Stimulated activated CD8-positive, alpha-beta memory T cell treated with anti-CD3 and anti-CD28 coated beads, Interleukin-7, amount 100 ng/mL, for 48 hours (primary cell): ENCODE results near the gene SOX13.
"Not testable (repeated sequence)": the region's sequence is repeated elsewhere in the genome, so short reads cannot be mapped to it uniquely, and the experiment has no call there.

ENCODE experiments used
- DNase-seq, 2 donors: peaks; one replicate each; pipeline ENCODE4 v3.0.0-alpha.2; 2020; ENCODE audit warnings: low read depth in 1 of 2; ENCODE audit errors: extremely low read depth in 1 of 2

Gene SOX13

DNA sequence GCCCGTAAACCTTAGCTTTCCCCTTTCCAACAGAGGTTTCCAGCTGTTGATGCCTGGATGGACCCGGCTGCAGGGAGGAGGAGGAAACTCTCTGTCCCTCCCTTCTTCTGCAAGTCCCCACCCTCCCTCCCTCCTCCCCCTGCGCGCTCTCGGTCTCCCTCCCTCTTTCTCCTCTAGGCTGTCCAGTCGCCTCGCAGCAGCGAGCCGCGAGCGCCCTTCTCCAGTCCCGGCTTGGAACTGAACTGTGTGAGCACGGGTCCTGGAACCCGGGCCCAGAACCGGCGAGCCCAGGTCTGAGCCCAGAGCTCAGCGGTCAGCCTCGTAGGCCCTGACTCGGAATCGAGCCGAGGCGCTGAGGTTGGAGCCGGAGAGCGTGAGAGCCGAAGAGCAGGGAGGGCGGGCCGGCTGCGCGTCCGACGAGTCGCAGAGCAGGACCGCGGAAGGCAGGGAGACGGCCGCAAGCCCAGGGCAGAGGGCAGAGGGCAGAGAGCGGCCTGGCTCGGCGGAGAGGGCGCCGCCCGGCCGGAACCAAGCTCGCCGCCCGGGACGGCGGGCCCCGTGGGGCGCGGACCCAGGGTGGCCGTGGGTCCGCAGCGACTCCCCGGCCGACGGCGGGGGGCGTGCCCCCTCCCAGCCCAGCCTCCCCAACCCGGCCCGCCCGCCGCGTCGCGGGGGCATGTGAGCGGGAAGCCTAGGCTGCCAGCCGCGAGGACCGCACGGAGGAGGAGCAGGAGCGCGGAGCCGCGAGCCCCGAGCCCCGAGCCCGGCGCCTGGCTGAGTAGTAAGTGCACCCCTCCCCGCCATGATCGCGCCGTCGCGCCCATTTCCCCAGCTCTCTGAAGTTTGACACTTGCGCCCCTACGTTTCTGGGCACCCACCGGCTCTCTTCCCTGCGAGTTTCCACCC is at the start of gene SOX13:
SOX13 (plus strand) TSS at position 185 of the 906 bp plus-strand sequence. CDS start 39,801 bp downstream, outside the sequence.
- DNase-seq, result no peak

DNA sequence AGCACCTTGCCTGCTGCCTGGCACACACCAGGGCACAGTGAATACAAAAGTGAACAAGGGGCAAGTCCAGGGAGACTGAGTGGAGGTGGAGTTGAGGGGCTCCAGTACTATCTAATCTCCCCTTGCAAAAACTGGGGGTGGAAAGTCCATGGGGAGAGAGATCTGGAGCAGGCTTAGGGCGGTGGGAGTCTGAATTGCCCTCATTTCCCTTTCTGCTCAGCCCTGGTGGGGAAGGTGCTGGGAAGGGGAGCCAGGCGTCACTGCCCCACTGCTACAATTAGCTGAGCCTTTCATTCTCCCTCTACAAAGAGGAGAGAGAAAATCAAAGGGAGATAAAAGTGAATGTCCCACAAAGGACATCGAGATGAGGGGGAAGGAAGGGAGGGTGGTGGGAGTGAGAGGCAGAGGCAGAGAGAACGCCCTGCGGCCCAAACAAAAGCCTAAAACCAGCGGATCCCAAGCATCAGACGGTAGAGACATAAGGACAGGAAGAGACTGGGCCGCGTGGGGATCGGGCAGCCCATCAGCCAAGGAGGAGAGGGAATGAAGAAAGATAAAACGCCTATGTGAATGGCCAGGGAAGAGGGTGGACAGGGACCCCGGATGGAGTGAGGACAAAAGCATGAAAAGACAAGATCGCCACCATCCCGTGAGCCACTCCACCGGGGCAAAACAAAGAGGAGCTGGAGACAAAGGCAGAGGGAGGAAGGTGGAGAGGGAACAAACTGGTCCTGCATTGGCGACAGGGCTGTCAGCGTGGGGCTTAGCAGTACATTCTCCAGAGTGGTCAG is 46.8 kb upstream of the SOX13 start:
- no peak for DNase-seq

DNA sequence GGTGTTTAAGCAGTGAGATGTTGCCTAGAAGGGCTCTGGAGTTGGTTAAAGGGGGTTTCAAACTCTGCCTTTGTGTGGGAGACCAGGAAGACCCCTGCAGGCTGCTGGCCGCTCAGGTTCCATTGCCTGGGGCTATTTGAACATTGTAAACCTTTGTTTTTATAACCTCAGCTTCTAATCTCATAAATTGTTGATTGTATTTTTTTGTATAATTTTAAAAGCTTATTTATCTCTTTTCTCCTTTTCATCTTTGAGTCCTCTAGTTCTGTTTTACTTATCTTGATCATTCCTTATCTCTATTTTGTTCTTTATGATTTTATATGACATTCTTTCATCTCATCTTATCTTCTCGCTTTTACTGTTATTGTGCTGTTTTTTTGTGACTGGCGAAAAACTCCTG is 45.5 kb upstream of the SOX13 start:
- no peak for DNase-seq

- DNase-seq, result no peak
Measured at GRCh38 chr1:204029016-204029415, 43.9 kb upstream of the SOX13 start.

DNA sequence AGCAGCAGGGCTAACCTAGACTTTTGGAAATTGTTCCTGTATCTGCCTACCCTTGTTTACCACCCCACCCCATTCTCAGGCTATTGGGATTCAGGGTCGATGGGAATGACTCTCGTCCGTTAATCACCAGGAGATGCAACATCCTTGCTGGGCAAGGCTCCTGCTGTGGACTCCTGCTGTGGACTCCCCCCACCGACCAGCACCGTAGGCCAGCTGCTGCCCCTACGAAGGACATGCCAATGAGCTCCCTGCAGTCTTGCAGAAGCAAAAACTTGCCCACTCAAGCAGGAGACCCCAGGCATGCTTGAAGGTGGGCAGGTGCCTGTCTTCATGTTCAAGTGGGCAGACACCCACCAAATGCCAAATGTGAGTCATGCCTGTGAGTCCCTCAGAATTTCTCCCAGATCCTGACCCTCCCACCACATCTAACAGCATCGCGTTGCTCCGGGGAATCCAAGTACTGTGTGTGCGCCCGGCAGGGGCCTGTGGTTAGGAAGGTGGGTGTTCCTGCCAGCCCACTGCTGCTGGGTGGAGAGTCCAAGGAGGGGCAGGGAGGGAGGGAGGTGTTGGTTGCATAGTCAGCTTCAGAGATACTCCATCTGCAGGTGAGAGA is 41.7 kb upstream of the SOX13 start:
- DNase-seq, result no peak

GRCh38 chr1:204032642-204033235 is 40.2 kb upstream of the SOX13 start:
- no peak for DNase-seq

- DNase-seq, result no peak
Measured at GRCh38 chr1:204033306-204033705, 39.6 kb upstream of the SOX13 start.

DNA sequence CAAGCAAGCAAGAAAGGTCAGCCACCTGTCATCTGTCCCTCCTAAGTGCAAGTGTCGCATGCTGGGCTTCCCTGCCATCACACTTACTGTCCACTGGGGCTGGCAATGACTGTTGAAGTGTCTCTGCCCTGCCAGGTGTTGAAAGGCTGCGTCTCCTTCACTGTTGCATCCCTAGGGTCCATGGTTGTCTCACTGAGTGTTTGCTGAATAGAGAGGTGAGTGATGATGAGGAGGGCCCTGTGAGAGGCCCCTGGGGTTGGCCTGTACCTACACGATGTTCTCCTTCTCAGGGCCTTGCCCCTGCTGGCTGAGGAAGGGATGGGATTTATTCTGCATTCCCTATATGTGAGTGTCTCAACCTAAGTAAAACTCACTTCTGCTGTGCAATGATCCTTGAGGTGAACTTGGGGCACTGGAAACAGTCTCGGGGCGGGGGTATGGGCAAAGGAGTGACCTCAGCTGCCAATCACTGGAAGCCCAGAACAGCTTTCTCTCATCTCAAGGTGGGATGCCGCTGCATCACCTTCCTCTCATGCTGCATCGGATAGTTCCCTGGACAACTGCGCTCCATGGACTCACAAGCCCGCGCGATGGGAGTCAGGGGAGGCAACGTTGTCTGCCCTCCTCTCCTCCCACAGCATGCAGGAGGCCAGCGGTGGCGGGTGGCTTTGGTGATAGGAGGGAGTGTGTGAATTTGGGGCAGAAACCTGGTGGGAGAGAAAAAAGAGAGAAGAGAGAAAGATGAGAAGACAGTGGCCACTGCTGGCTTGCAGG is 35.8 kb upstream of the SOX13 start:
- no peak for DNase-seq

DNA sequence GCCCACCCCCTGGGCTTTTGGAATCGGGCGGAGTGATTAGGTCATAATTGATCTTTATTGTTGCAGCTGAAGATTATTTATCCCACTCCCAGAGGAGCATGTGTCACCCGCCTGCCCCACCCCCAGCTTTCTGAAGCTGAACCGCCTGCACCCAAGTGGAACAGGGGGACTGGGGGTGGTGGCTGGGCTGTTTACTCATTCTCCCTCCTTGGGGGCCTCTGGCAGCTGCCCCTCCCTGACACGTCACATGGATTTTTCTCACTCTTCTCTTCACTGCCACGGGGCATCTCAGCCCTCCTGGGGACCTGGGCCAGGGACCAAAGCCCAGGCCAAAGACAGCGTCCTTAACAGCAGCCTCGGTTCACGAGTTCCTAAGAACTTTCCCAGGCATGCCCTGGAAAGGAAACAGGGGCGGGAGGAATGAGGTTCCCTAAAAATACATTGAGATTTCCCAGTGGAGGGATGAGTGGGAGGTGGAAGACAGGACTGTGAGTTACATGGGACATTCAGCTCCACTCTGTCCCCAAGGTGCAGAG is 31.6 kb upstream of the SOX13 start:
- DNase-seq, result no peak

DNA sequence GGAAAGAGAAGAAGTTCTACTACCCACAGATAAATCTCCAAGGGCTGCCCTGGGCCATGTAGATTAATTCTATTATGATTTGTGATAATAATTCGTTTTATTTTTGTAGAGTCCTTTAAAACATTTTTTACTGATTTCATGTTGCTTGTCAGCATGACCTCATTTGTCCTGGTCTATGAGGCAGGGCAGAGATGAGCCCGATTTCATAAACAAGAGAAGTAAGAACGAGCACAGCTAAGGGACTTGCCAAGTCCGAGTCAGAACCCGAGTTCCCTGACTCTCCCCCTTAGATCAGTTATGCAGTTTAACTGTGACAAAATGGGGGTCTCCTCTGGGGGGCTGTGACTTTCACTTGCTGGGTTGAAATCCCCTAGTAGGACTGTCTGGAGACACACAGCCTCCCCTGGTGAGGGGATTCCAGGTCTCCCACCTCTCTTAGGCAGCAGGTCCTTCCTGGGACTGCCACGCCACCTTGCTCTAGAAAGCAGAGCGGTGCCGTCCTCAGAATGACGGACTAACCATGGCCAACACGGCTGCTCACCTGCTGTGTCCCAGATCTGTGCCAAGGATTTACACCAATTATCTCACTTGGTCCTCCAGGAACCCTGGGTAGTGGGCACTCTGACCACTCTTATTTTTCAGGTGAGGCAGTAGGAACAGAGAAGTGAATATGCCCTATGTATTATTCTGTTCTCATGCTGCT is 31.0 kb upstream of the SOX13 start:
- no peak for DNase-seq

DNA sequence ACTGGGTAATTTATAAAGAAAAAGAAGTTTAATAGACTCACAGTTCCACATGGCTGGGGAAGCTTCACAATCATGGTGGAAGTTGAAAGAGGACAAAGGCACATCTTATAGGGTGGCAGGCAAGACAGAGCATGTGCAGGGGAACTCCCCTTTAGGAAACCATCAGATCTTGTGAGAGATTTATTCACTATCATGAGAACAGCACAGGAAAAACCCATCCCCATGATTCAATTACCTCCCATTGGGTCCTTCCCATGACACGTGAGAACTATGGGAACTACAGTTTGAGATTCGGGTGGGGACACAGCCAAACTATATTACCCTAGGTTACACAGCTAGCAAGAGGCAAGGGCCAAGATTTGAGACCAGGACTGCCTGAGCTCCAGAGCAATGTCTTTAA is 30.4 kb upstream of the SOX13 start:
- no peak for DNase-seq

DNA sequence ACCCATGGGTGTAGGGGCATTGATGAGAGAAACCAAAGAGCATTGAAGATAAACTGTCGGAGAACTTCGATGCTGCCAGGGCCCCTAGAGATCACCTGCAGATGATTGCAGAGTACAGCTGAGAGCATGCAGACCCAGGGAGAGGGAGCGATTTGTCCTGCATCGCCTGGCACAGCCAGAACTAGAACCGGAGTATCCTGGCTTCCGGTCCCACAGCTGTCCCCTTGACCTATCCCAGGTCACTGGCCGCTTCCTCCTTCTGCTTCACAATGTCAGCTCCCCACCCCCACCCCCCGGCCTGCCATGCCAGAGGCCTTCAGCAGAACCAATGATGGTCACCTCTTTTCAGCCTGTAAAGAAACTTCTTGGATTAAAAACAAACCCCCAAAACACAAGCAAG is 29.2 kb upstream of the SOX13 start:
- DNase-seq, result no peak

DNA sequence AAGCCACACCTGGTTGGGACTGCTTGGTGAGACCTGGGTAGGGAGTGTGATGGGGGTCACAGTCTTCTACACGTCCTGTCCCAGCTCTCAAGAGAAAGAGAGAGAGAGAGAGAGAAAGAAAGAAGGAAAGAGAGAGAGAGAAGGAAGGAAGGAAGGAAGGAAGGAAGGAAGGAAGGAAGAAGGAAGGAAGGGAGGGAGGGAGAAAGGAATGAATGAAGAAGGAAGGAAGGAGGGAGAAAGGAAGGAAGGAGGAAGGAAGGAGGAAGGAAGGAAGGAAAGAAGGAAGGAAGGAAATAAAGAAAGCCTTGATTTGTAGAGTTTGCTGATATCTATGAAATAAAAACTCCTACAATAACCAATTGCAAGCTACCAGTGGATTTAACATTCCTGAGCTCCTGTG is 28.5 kb upstream of the SOX13 start:
- no peak for DNase-seq

DNA sequence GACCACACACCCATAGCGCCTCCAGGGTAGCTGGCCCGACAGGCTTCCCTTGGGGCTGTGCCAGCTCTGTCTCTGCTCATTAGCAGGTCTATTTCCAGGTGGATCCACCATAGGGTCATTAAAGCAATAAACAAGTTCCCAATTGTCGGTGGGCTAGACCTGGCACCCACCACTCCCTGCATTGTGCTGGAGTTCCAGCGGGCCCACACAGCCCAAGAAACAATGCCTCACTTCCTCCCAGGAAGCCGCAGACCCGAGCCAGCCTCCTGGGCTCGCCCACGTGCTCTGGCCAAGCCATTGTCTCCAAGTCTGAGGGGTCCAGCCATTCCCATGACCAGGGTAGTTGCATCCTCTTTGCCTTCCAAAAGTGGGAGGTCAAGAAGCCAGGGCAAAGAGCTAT is 27.5 kb upstream of the SOX13 start:
- DNase-seq, result no peak

- no peak for DNase-seq
Measured at GRCh38 chr1:204046346-204046745, 26.6 kb upstream of the SOX13 start.

GRCh38 chr1:204048796-204049195 is 24.1 kb upstream of the SOX13 start:
- not testable (repeated sequence) for DNase-seq

DNA sequence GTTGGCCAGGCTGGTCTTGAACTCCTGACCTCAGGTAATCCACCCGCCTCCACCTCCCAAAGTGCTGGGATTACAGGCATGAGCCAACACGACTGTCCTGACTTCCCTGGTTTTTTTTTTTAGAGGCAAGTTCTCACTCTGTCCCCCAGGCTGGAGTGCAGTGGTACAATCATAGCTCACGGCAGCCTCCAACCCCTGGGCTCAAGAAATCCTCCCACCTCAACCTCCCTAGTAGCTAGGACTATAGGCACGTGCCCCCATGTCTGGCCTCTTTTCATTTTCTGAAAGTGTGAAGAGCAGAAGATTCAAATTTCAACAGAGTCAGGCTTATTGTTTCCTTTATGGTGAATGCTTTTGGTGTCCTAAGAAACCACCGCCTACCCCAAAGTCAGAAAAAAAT is 21.7 kb upstream of the SOX13 start:
- no peak for DNase-seq

DNA sequence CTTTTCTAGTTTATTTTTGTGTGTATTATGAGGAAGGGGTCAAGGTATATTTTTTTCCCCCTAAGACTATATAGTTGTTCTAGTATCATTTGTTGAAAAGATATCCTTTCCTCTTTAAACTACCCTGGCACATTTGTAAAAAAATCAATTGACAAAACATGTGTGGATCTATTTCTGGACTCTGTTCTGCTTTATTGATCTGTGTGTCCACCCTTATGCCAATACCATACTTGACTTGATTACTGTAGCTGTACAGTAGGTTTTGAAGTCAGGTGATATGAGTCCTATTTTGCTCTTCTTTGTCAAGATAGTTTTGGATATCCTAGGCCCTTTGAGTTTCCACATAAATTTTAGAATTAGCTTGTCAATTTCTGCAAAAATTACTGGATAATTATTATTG is 21.2 kb upstream of the SOX13 start:
- DNase-seq, result no peak

DNA sequence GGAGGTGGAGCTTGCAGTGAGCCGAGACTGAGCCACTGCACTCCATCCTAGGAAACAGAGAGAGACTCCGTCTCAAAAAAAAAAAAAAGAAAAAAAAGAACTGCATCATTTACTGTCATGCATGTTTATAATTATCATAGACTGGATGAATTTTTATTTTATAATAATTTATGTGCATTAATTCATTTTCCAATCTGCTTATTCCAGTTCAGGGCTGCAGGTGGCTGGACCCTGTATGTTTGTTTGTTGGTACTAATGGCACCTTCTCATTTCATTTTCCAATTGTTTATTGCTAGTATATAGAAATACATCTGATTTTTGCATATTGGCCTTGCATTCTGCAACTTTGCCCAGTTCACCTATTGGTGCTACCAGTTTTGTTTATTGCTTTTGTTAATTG is 19.0 kb upstream of the SOX13 start:
- no peak for DNase-seq

DNA sequence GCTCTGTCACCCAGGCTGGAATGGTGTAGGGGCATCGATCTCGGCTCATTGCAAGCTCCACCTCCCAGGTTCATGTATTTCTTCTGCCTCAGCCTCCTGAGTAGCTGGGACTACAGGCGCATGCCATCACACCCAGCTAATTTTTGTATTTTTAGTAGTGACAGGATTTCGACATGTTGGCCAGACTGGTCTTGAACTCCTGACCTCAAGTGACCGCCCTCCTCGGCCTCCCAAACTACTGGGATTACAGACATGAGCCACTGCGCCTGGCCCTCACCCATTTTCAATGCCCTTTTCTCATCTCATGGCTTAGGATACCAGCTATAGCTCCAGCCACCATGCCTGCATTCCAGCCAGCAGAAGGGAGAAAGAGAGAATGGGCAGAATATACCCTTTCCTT is 12.9 kb upstream of the SOX13 start:
- DNase-seq, result no peak
